Stimulated activated CD4-positive, alpha-beta T cell treated with anti-CD3 and anti-CD28 coated beads, TNF-alpha, amount 100 ng/mL, for 24 hours (primary cell): Measurements from ENCODE around the gene DPP4.
"Not testable (repeated sequence)": the region's sequence is repeated elsewhere in the genome, so short reads cannot be mapped to it uniquely, and the experiment has no call there.

Source experiments
- DNase-seq, 3 experiments: peaks; one replicate each; pipeline ENCODE4 v3.0.0-alpha.2; 2020; ENCODE audit warnings: low read depth in 3 of 3

DPP4 gene

DNA sequence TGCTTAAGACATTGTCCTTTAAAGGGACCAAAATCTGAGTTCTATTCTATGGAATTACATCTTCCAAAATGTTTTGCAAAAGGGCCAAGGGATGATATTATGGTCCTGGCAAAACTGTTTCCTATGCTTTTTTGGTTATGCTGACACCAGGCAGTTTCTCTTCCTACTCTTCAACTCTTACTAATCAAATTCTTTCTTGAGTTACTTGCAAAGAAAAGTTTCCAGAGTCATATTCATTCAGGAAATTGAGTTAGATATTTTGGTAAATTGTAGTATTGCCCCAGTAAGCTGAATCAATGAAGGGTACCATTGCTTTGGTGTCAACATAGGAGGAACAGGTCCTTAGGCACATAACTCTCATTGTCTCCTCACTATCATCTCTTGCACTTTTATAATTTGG lies 118.8 kb downstream of the DPP4 start:
- no peak for DNase-seq

DNA sequence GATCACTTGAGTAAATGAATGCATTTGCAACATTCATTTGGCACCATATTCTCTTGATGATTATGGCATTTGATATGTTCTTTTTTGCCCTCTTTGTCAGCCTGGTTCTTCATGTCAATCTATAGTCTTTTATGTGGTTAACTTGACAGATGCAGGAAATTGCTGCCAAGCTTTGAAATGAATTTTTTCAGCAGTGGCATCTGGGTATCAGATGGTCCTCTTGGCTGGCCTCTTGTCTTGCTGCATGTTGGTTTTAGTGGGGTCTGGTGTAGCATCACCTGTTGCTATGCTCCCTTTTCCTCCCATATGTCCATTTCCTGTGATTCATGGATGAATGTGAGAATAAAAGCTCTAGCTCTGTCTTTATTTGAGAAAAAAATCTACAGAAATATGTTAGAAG lies 119.9 kb downstream of the DPP4 start:
- DNase-seq = no peak

DNA sequence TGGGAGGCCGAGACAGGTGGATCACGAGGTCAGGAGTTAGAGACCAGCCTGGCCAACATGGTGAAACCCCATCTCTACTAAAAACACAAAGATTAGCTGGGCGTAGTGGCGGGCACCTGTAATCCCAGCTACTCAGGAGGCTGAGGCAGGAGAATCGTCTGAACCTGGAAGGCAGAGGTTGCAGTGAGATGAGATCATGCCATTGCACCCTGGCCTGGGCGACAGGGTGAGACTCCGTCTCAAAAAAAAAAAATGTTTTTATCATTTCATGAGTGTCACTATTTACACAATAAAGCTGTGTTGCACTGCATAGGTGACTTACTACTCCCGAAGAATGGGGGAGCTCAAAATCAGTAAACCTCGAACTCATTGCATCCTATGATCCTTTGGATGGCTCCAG lies 120.6 kb downstream of the DPP4 start:
- not testable (repeated sequence) for DNase-seq

DNA sequence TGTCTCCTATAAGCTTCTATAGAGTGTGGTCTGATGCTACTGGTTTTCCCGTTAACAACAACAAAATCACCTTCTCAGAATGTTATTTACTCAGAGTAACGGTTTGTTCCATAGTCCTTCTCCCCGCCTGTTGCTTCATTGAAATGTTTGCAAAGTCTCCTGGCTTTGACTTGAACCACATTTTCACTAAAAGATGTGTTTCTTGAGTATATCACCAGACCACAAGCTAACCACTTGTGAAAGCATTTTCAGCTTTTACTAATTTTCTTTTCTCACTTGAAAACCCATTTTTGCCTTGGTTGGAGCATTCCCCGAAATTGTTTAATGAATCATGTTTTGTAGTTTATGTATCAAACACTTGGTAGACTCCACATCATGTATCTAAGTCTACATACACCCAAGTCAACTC lies 121.2 kb downstream of the DPP4 start:
- DNase-seq = no peak

DNA sequence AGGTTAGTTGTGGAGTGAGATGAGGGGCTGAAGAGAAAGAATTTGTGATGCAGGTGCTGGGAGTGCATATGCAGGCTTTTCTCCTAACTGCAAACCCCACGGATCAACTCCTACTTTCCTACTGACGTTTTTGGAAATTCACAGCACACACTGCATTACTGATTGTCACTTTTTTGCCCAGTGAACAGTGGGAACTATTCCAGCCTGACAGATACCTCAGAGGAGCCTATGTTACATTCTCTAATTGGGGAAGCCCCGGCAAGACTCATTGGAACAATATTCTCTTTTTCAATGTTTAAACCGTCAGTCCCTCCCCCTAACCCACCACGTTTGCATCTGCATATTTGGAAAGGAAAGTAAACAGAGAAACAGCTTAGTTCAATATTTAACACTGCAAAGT lies 126.2 kb downstream of the DPP4 start:
- no peak for DNase-seq

DNA sequence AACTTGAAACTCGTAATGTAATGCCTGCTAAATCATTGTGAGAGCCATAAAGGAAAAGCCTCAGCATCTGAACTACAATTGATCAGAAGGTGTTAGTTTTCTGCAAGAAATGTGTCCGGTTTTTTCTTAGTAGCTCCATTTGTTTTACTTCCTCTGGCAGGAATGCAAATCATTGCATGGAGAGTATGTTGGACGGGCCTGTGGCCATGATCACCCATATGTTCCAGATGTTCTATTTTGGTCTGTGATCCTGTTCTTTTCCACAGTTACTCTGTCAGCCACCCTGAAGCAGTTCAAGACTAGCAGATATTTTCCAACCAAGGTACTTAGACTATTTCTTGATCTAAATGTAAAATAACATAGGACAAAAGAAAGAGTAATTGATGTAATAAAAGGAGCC lies 126.6 kb downstream of the DPP4 start:
- no peak for DNase-seq

DNA sequence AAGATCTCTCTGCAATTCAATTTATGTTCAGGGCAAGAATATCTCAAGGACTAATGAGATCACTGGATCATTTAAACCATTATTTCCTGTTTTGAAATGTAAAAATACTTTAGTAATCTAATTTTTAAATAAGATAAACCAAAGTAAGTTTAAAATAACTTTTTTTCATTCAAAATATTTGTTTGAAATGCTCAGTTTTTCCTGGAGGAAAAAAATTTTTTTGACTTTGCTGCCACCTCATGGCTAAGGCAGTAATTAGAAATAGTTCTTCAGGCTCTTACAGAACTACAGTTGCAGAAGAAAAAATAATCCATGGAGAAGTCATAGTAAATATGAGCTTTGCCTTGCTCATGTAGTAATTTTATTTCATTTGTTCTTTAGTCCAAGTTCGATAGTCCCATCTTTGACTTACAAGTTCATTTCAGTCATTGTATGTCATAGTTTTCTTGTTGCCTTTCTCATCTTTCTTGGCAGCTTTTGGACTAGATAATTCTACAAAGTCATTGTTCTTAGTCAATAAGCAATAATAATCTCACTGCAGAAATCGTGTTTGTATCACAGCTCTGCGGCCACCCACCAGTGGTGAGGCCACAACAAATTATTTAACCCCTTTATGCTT lies 127.4 kb downstream of the DPP4 start:
- DNase-seq = no peak

DNA sequence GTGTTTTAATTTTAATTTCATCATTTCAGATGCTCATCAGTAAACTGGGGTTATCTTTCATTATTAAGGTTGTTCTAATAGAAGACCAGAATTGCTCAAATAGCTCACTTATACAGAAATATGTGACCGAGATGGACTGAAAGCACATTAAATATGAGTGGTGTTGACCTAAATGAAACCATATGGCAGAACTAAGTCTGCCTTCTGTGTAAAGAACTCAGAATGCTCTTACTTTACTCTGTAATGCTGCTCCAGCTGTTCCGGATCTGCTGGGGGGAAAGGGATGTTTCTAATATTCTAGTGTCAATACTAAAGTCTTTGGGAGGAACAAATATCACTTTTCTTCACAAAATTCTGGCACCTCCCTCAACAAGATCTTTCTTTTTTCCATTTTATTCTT lies 131.0 kb downstream of the DPP4 start:
- no peak for DNase-seq
